KOPT-K1 (cell line): ENCODE measurements around the gene KIAA1328.

ENCODE experiments used
- H3K27ac ChIP-seq: fragments of 200-600 bp; sonication (generic); 2 replicates; pipeline ENCODE4 v1.5.1; 2016; ENCODE audit warnings: antibody characterized with exemption, mild to moderate bottlenecking, low read depth, low read length; ENCODE audit not compliant: poor library complexity, severe bottlenecking
- H3K36me3 ChIP-seq: fragments of 200-600 bp; sonication (generic); 2 replicates; pipeline ENCODE4 v1.5.1; 2017; ENCODE audit warnings: antibody characterized with exemption, mild to moderate bottlenecking, low read length, moderate library complexity; ENCODE audit not compliant: insufficient read depth
- H3K9me3 ChIP-seq: fragments of 200-600 bp; sonication (generic); 2 replicates; pipeline ENCODE4 v1.5.1; 2017; ENCODE audit warnings: antibody characterized with exemption, low read length, mild to moderate bottlenecking; ENCODE audit not compliant: insufficient read depth, poor library complexity, severe bottlenecking

The KIAA1328 gene

GRCh38 chr18:36828630-36829361, at the start of gene KIAA1328, which contains the start of gene TPGS2:
TSS of gene KIAA1328 (plus strand) at chr18:36829127. CDS start at chr18:36829139, 12 bp downstream.
TSS of gene TPGS2 (minus strand) at chr18:36829002. CDS start at chr18:36828767, 235 bp downstream.
- H3K36me3 ChIP-seq: peaks cover 22% of the 10 kb centered on the region
- peak within 1 kb of the TSS; percentile 93 for H3K27ac ChIP-seq
- no peaks in the 10 kb centered on the region for H3K9me3 ChIP-seq

- H3K36me3 ChIP-seq: peaks cover 59% of the 10 kb centered on the region
- H3K9me3 ChIP-seq: no peaks in the 10 kb centered on the region
- H3K27ac ChIP-seq: no peak overlapping the region
Measured at GRCh38 chr18:36780748-36781147, 48.2 kb upstream of the KIAA1328 start.

- H3K9me3 ChIP-seq: no peaks in the 10 kb centered on the region
- H3K36me3 ChIP-seq: peaks cover 79% of the 10 kb centered on the region
- no peak overlapping the region for H3K27ac ChIP-seq
Measured at GRCh38 chr18:36782710-36783109, 46.2 kb upstream of the KIAA1328 start.

- Histone ChIP-seq H3K36me3 (peaks cover 89% of the 10 kb centered on the region), H3K9me3 (no peaks in the 10 kb centered on the region), H3K27ac (no peak overlapping the region)
Measured at GRCh38 chr18:36783792-36784191, 45.1 kb upstream of the KIAA1328 start.

- no peak overlapping the region for H3K27ac ChIP-seq
- peaks cover 16% of the 10 kb centered on the region for H3K9me3 ChIP-seq
- H3K36me3 ChIP-seq: peaks cover 96% of the 10 kb centered on the region
Measured at GRCh38 chr18:36786686-36787085, 42.2 kb upstream of the KIAA1328 start.

- Histone ChIP-seq H3K9me3 (peaks cover 16% of the 10 kb centered on the region), H3K36me3 (peaks cover 100% of the 10 kb centered on the region), H3K27ac (no peak overlapping the region)
Measured at GRCh38 chr18:36792634-36793283, 36.2 kb upstream of the KIAA1328 start.

- H3K36me3 ChIP-seq: peaks cover 97% of the 10 kb centered on the region
- no peaks in the 10 kb centered on the region for H3K9me3 ChIP-seq
- no peak overlapping the region for H3K27ac ChIP-seq
Measured at GRCh38 chr18:36798738-36799473, 30.0 kb upstream of the KIAA1328 start.

- no peak overlapping the region for H3K27ac ChIP-seq
- no peaks in the 10 kb centered on the region for H3K9me3 ChIP-seq
- peaks cover 92% of the 10 kb centered on the region for H3K36me3 ChIP-seq
Measured at GRCh38 chr18:36805105-36805504, 23.8 kb upstream of the KIAA1328 start.

GRCh38 chr18:36808681-36809080, 20.2 kb upstream of the KIAA1328 start:
- H3K36me3 ChIP-seq: peaks cover 94% of the 10 kb centered on the region
- H3K27ac ChIP-seq: no peak overlapping the region
- no peaks in the 10 kb centered on the region for H3K9me3 ChIP-seq

- no peaks in the 10 kb centered on the region for H3K9me3 ChIP-seq
- no peak overlapping the region for H3K27ac ChIP-seq
- H3K36me3 ChIP-seq: peaks cover 94% of the 10 kb centered on the region
Measured at GRCh38 chr18:36809590-36810381, 19.1 kb upstream of the KIAA1328 start.

- H3K36me3 ChIP-seq: peaks cover 94% of the 10 kb centered on the region
- no peak overlapping the region for H3K27ac ChIP-seq
- H3K9me3 ChIP-seq: no peaks in the 10 kb centered on the region
Measured at GRCh38 chr18:36811430-36811829, 17.5 kb upstream of the KIAA1328 start.

- Histone ChIP-seq H3K36me3 (peaks cover 96% of the 10 kb centered on the region), H3K27ac (no peak overlapping the region), H3K9me3 (no peaks in the 10 kb centered on the region)
Measured at GRCh38 chr18:36811955-36812354, 17.0 kb upstream of the KIAA1328 start.

GRCh38 chr18:36812678-36813077, 16.2 kb upstream of the KIAA1328 start:
- peaks cover 96% of the 10 kb centered on the region for H3K36me3 ChIP-seq
- no peaks in the 10 kb centered on the region for H3K9me3 ChIP-seq
- no peak overlapping the region for H3K27ac ChIP-seq

GRCh38 chr18:36813101-36813775, 15.7 kb upstream of the KIAA1328 start:
- no peaks in the 10 kb centered on the region for H3K9me3 ChIP-seq
- H3K27ac ChIP-seq: no peak overlapping the region
- peaks cover 96% of the 10 kb centered on the region for H3K36me3 ChIP-seq
